ENCODE measurements around the gene C2CD3.

C2CD3 gene, protein sequence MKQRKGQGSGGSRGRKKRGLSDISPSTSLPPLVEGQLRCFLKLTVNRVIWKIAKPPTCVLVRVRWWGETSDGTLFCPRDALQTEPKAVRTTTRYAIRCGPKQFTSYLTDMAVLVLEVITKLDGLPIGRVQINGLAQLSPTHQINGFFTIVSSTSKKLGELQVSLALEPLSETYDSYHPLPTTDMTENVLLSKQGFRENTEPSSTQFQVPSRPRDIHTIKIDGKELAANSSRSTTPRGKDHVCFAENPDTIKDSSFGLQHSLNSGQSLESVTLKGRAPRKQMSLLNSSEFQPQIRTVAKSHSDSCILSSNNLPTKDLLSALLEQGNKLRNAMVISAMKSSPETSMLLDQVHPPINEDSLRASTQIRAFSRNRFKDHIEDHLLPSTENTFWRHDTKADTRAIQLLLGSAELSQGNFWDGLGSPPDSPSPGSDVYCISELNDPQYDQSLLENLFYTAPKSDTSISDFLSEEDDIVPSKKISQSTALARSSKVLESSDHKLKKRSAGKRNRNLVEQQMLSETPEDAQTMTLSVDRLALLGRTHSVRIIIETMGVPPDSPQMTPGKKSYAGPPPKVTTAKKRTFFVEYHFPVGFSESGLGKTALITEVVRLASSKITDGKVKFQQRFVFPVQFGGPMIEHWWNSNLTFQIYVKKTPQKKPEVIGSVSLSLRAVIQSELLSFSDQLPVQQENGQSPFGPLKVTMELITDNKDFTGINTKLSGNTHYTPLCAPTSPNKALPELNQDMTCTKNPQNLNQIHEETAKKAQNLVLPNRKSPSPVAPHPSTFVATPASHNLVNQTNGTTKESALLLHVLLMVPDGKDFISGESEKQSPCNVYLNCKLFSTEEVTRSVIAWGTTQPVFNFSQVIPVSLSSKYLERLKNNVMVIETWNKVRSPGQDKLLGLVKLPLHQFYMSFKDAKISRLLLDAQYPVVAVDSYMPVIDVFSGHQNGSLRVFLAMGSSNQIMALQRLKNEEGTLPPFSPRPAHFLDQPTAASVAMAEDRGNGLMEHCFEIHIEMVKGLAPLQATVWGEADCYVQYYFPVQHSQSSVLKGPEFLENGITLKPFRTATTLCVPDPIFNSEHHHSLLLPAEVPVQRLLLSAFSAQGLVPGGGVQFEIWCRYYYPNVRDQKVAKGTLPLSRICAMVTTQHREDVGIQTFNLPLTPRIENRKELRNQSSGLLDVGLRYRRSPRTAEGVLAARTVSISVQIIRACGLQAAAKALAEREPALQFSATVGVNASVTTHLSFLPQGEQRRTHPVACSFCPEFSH (N-terminal part only)

DNA sequence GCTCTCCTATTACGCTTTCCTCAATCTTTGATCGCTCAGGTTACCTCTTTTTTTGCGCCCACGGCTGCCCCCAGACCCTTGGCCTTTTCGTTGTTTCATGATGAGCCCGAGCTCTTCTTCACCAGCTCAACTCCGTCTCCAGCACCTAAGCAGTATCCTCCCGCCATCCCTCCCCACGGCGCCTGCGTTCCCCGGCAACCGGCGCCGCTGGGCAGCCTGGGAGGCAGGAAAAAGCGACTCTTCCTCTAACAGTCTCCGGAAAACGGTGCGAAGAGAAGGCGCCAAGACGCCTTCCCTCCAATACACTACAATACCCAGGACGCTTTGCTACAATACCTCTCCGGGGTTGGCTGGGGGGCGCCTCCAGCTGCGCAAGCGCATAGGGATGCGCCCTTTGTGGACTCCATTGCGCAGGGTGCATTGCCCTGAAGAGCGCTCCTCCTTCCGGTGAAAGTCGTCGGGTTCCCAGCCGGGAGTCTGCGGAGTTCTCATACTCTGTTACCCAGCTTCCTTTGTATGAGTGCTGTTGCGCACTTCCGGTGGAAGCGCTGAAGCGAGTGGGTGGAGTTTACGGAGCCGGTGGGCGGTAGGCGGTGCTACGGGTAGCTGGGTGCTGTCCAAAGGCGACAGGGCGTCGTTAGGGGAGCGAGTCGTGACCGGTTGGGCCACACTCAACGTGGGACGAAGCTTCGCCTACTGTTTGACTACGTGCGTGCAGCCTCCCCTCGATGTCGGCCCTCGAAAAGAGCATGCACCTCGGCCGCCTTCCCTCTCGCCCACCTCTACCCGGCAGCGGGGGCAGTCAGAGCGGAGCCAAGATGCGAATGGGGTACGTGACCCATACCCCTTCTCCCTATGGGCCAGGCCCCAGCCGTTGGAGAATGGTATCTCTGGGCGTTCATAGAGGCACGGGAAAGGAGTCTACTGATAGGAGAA lies at the start of gene C2CD3, which contains the start of gene PPME1:
Gene C2CD3, minus strand, starts transcription at position 309 of the 936 bp plus-strand sequence. Its CDS starts 210 bp downstream, at position 99.
Gene PPME1, plus strand, starts transcription at position 596 of the 936 bp plus-strand sequence. Its CDS starts 133 bp downstream, at position 729.
- Histone ChIP-seq H3K27ac (ENCODE audit: low read length) (peak within 1 kb of the TSS; percentile 50), H3K9me3 (ENCODE audit: control insufficient read depth, low read depth, low read length) (no peaks in the 10 kb centered on the region), H3K4me1 (ENCODE audit: control insufficient read depth, low read depth, low read length) (peaks cover 7% of the 10 kb centered on the region)

DNA sequence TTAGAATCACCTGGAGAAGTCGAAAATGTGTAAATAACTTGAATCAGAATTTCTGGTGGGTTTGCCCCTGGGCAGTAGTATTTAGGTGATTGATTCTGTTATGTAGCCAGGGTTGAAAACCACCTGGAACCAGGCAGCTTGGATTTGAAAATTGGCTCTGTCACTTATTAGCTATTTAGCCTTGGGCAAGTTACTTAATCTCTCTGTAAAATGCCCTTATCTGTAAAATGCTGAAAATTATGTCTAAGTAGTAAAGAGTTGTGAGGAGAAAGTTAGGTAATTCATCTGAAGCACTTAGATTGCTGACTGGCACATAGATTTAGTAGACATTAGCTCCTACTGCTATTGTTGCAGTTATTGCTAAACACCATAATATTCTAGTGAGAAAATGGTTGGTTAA lies 49.6 kb upstream of the C2CD3 start:
- H3K4me1 ChIP-seq (ENCODE audit: control insufficient read depth, low read depth, low read length), result no peaks in the 10 kb centered on the region
- no peak overlapping the region for H3K4me3 ChIP-seq (ENCODE audit: low read length)
- H3K27me3 ChIP-seq (ENCODE audit: control insufficient read depth, insufficient read depth, low read length), result no peaks in the 10 kb centered on the region
- H3K9me3 ChIP-seq (ENCODE audit: control insufficient read depth, low read depth, low read length), result no peaks in the 10 kb centered on the region
- no peak overlapping the region for H3K9ac ChIP-seq (ENCODE audit: low read length)
- no peaks in the 10 kb centered on the region for H3K36me3 ChIP-seq (ENCODE audit: control insufficient read depth, low read depth, low read length)
- no peak overlapping the region for H3K27ac ChIP-seq (ENCODE audit: low read length)

More for the DNA sequence above, at the start of gene C2CD3, which contains the start of gene PPME1:
- peak within 1 kb of the TSS; percentile 81 for H3K9ac ChIP-seq (ENCODE audit: low read length)
- no peaks in the 10 kb centered on the region for H3K27me3 ChIP-seq (ENCODE audit: control insufficient read depth, insufficient read depth, low read length)
- peaks cover 22% of the 10 kb centered on the region for H3K36me3 ChIP-seq (ENCODE audit: control insufficient read depth, low read depth, low read length)
- peak within 1 kb of the TSS; percentile 74 for H3K4me3 ChIP-seq (ENCODE audit: low read length)

DNA sequence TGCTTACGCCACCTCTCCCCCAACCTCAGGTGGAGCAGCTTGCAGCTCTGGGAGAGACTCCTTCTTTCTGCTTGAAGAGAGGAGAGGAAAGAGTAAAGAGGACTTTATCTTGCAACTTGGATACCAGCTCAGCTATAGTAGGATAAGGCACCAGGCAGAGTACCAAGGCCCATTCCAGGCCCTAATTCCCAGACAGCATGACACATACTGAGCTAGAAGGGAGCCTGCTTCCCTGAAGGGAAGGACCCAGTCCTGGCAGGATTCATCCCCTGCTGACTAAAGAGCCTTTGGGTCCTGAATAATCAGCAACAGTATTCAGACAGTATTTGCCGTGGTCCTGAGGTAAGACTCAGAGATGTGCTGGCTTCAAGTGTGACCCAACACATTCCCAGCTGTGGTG lies 41.7 kb upstream of the C2CD3 start:
- Histone ChIP-seq H3K9ac (ENCODE audit: low read length) (no peak overlapping the region), H3K27me3 (ENCODE audit: control insufficient read depth, insufficient read depth, low read length) (no peaks in the 10 kb centered on the region), H3K4me3 (ENCODE audit: low read length) (no peak overlapping the region), H3K27ac (ENCODE audit: low read length) (no peak overlapping the region), H3K4me1 (ENCODE audit: control insufficient read depth, low read depth, low read length) (no peaks in the 10 kb centered on the region), H3K36me3 (ENCODE audit: control insufficient read depth, low read depth, low read length) (peaks cover 3% of the 10 kb centered on the region), H3K9me3 (ENCODE audit: control insufficient read depth, low read depth, low read length) (no peaks in the 10 kb centered on the region)

DNA sequence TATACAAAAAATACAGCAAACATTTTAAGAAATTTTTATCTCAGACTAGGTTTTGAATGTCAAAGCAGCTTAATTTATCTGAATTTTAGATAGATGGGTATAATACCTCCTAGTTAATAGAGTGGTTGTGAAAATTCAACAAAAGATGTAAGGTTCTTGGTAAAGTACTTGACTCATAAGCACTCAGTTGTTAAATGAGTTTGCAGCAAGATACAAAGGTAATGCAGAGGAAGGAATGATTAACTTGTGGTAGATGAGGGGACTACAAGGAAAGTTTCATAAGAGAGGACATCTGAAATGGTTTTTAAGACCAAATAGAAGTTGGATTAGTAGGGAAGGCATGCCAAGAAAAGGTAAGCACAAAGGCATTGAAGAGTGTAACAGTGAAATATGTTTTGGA lies 37.7 kb upstream of the C2CD3 start:
- Histone ChIP-seq H3K9ac (ENCODE audit: low read length) (no peak overlapping the region), H3K27ac (ENCODE audit: low read length) (no peak overlapping the region), H3K27me3 (ENCODE audit: control insufficient read depth, insufficient read depth, low read length) (no peaks in the 10 kb centered on the region), H3K4me3 (ENCODE audit: low read length) (no peak overlapping the region), H3K9me3 (ENCODE audit: control insufficient read depth, low read depth, low read length) (no peaks in the 10 kb centered on the region), H3K4me1 (ENCODE audit: control insufficient read depth, low read depth, low read length) (no peaks in the 10 kb centered on the region), H3K36me3 (ENCODE audit: control insufficient read depth, low read depth, low read length) (peaks cover 3% of the 10 kb centered on the region)

DNA sequence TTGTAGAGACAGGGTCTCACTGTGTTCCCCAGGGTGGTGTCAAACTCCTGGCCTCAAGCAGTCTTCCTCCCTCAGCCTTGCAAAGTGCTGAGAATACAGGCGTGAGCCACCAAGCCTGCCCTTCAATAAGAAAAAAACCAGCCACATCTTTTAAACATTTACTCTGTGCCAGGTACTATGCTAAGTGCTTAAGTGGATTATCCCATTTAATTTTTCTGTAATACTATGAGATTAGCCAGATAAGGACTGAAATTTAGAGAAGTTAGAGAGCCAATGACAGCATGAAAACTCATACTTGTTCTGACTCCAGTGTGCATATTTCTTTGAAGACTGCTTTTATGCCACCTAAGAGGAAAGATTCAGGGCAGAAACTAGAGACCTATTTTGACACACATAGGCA lies 35.9 kb upstream of the C2CD3 start:
- H3K36me3 ChIP-seq (ENCODE audit: control insufficient read depth, low read depth, low read length), result no peaks in the 10 kb centered on the region
- H3K9ac ChIP-seq (ENCODE audit: low read length), result no peak overlapping the region
- no peaks in the 10 kb centered on the region for H3K27me3 ChIP-seq (ENCODE audit: control insufficient read depth, insufficient read depth, low read length)
- H3K9me3 ChIP-seq (ENCODE audit: control insufficient read depth, low read depth, low read length), result no peaks in the 10 kb centered on the region
- no peaks in the 10 kb centered on the region for H3K4me1 ChIP-seq (ENCODE audit: control insufficient read depth, low read depth, low read length)
- no peak overlapping the region for H3K4me3 ChIP-seq (ENCODE audit: low read length)
- no peak overlapping the region for H3K27ac ChIP-seq (ENCODE audit: low read length)

DNA sequence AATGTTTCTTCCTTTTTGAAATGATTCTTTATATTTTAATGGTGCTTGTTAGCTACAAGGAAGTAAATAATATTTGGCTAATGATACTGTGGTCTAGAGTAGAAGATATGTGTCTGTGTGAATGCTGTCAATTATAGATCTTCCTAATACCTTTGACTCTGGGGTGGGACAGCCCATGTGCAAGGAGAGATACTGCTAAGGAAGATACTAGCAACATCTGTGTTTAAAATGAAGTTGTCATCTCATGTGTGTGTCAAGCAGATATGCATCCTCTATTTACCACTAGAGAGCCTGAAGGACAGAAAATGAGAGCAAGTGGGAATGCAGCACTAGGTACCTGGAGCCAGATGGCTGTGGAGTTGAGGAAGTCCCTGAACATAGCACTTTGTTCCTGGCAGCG lies 34.4 kb upstream of the C2CD3 start:
- no peaks in the 10 kb centered on the region for H3K9me3 ChIP-seq (ENCODE audit: control insufficient read depth, low read depth, low read length)
- no peaks in the 10 kb centered on the region for H3K4me1 ChIP-seq (ENCODE audit: control insufficient read depth, low read depth, low read length)
- H3K4me3 ChIP-seq (ENCODE audit: low read length), result no peak overlapping the region
- no peaks in the 10 kb centered on the region for H3K36me3 ChIP-seq (ENCODE audit: control insufficient read depth, low read depth, low read length)
- no peak overlapping the region for H3K27ac ChIP-seq (ENCODE audit: low read length)
- no peaks in the 10 kb centered on the region for H3K27me3 ChIP-seq (ENCODE audit: control insufficient read depth, insufficient read depth, low read length)
- H3K9ac ChIP-seq (ENCODE audit: low read length), result no peak overlapping the region

DNA sequence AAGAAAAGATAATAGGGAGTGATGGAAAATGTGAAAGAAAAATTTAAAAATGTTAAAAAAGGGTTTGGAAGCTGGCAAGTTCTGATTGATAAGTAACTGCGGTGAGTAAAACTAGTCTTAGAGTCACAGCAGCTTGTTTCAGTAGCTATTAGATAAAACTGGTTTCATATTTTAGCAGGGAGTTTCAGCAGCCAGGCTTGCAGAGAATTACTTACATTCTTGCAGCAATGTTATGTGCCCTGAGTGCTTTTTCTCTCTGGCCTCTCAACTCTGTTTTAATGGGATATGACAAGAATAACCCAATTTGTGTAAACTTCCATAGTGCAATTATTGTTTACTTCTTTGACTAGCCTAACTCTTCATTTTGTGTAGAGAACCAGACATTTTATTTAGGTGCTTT lies 33.9 kb upstream of the C2CD3 start:
- no peaks in the 10 kb centered on the region for H3K4me1 ChIP-seq (ENCODE audit: control insufficient read depth, low read depth, low read length)
- H3K36me3 ChIP-seq (ENCODE audit: control insufficient read depth, low read depth, low read length), result no peaks in the 10 kb centered on the region
- no peaks in the 10 kb centered on the region for H3K27me3 ChIP-seq (ENCODE audit: control insufficient read depth, insufficient read depth, low read length)
- no peak overlapping the region for H3K27ac ChIP-seq (ENCODE audit: low read length)
- no peaks in the 10 kb centered on the region for H3K9me3 ChIP-seq (ENCODE audit: control insufficient read depth, low read depth, low read length)
- no peak overlapping the region for H3K4me3 ChIP-seq (ENCODE audit: low read length)
- H3K9ac ChIP-seq (ENCODE audit: low read length), result no peak overlapping the region

DNA sequence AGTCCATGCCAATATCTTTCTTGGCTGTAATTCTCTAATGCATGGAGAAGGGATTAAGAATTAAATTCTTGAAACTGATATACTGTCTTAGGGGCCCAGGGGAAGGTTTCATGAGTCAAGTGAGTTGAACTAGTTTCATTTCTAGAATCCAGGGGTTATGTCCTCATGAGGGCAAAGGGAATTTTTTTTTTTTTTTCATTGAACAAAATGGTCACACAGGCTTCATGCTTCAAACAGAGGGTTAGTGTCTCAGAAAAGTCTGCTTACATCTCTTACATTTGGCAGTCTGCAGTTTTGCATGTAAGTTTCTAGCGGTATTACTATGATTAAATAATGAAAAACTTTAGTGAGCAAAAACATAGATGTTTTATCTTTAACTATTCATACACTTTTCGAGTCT lies 33.2 kb upstream of the C2CD3 start:
- no peak overlapping the region for H3K4me3 ChIP-seq (ENCODE audit: low read length)
- no peaks in the 10 kb centered on the region for H3K27me3 ChIP-seq (ENCODE audit: control insufficient read depth, insufficient read depth, low read length)
- no peaks in the 10 kb centered on the region for H3K4me1 ChIP-seq (ENCODE audit: control insufficient read depth, low read depth, low read length)
- no peak overlapping the region for H3K9ac ChIP-seq (ENCODE audit: low read length)
- no peaks in the 10 kb centered on the region for H3K36me3 ChIP-seq (ENCODE audit: control insufficient read depth, low read depth, low read length)
- no peak overlapping the region for H3K27ac ChIP-seq (ENCODE audit: low read length)
- H3K9me3 ChIP-seq (ENCODE audit: control insufficient read depth, low read depth, low read length), result no peaks in the 10 kb centered on the region

DNA sequence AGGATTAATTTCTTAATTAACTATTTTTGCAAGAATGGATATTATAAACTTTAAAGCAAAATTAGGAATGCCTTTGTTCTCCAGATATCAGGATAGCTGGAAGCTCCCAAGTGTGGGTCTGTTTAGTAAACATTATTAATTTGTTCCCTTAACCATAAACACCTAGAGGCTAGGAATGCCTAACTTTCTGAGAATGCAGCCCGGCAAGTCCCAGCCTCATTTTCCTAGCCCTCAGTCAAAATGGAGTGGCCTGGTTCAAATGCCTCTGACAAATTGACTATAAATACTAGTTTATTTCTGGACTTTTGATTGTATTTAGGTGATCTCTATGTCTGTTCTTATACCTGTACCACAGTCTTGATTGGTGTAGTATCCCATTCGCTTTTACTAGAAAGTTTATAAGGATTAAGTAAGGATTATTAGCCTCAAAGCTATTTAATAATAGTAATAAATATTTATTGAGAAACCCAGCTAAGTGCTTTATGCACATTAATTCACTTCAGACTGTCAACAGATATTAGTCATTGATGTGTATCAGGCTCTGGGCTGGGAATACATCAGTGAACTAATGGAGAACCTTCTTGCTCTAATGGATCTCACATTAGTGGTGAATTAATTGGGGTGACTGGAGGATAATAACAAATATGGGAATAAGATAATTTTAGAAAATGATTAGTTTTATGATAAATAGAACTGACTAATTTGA lies 26.1 kb upstream of the C2CD3 start:
- H3K9ac ChIP-seq (ENCODE audit: low read length), result no peak overlapping the region
- H3K4me3 ChIP-seq (ENCODE audit: low read length), result no peak overlapping the region
- no peaks in the 10 kb centered on the region for H3K27me3 ChIP-seq (ENCODE audit: control insufficient read depth, insufficient read depth, low read length)
- H3K27ac ChIP-seq (ENCODE audit: low read length), result no peak overlapping the region
- H3K9me3 ChIP-seq (ENCODE audit: control insufficient read depth, low read depth, low read length), result no peaks in the 10 kb centered on the region
- H3K36me3 ChIP-seq (ENCODE audit: control insufficient read depth, low read depth, low read length), result no peaks in the 10 kb centered on the region
- no peaks in the 10 kb centered on the region for H3K4me1 ChIP-seq (ENCODE audit: control insufficient read depth, low read depth, low read length)

DNA sequence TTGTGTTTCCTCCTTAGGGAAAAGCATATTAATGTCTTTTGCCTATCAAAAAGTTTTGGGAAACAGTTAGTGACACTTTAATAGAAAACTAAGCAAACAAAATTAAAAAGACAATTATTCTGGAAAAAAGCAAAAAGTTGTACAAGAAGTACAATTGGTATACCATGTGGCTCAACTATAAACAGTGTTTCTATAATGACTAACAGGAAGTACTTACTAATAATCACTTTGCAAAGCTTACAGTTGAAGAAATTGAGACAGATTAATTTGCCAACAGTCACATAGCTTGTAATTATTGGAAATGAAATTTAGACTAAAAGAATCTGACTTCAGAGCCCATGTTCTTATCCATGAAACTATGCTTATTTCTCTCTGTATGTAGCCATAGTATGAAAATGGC lies 25.0 kb upstream of the C2CD3 start:
- no peaks in the 10 kb centered on the region for H3K27me3 ChIP-seq (ENCODE audit: control insufficient read depth, insufficient read depth, low read length)
- no peaks in the 10 kb centered on the region for H3K36me3 ChIP-seq (ENCODE audit: control insufficient read depth, low read depth, low read length)
- no peak overlapping the region for H3K4me3 ChIP-seq (ENCODE audit: low read length)
- H3K4me1 ChIP-seq (ENCODE audit: control insufficient read depth, low read depth, low read length), result no peaks in the 10 kb centered on the region
- no peak overlapping the region for H3K9ac ChIP-seq (ENCODE audit: low read length)
- H3K27ac ChIP-seq (ENCODE audit: low read length), result no peak overlapping the region
- no peaks in the 10 kb centered on the region for H3K9me3 ChIP-seq (ENCODE audit: control insufficient read depth, low read depth, low read length)

Measured in iPS-18a (cell line).